ENCODE measurements around the gene MAS1. TPM values are rescaled to one million over a fixed set of nuclear protein-coding genes. Genes with fewer than 3 reads are reported as not detected.

Gene MAS1
- total and polyA plus RNA-seq, 2 of the 13 experiments (the other 11 are each of a cell fraction or from before 2014, with no cell fraction given), result not detected

GRCh38 chr6:159871906-159872305, 18.9 kb upstream of the MAS1 start:
- DNase-seq (ENCODE audit: low spot score) (no peak), ATAC-seq (no peak), FAIRE-seq (no peak)
- Histone ChIP-seq H3K27me3 (ENCODE audit: control insufficient read depth in 1 of 2, insufficient read depth in 2 of 2, low read length in 2 of 2) (peaks cover 0 to 27% of the 10 kb centered on the region in 2 experiments; a peak in 2 of 5 replicates), H3K79me2 (ENCODE audit: insufficient read depth, low read length) (no peaks in the 10 kb centered on the region), H4K20me1 (ENCODE audit: insufficient read depth, low read length) (no peaks in the 10 kb centered on the region), H3K27ac (ENCODE audit: extremely low read length, insufficient read depth, low read length) (no peak overlapping the region), H3K9ac (ENCODE audit: insufficient read depth, low read depth, low read length) (no peak overlapping the region), H3K4me1 (ENCODE audit: insufficient read depth, low read length) (peaks cover 21% of the 10 kb centered on the region), H3K9me3 (ENCODE audit: low read length) (peaks cover 5% of the 10 kb centered on the region; the same call in 1 of the 2 replicates), H3K4me3 (replicated peaks in 1 of 3; ENCODE audit: insufficient read depth in 1 of 3, low read depth in 2 of 3, low read length in 3 of 3) (no peak overlapping the region), H2AFZ (ENCODE audit: low read length) (no peak overlapping the region), H3K36me3 (replicated peaks in 1 of 2; ENCODE audit: control insufficient read depth in 1 of 2, insufficient read depth in 2 of 2, low read length in 2 of 2) (no peaks in the 10 kb centered on the region), H3K4me2 (ENCODE audit: low read depth, low read length) (no peak overlapping the region)
- 63% methylated on average over 5 of the region's 5 CpGs for WGBS (ENCODE audit: low lambda C conversion rate)
- intact Hi-C loops (cut with micrococcal nuclease; ENCODE audit: unreplicated experiment), result no loop called here
- POLR2A ChIA-PET, result no interaction called here
- TF ChIP-seq PAWR (CRISPR knock-in tag; IDR thresholded peaks at IDR 0.05; ENCODE audit: borderline replicate concordance), result no peak
- TF ChIP-seq, protein P1, sequence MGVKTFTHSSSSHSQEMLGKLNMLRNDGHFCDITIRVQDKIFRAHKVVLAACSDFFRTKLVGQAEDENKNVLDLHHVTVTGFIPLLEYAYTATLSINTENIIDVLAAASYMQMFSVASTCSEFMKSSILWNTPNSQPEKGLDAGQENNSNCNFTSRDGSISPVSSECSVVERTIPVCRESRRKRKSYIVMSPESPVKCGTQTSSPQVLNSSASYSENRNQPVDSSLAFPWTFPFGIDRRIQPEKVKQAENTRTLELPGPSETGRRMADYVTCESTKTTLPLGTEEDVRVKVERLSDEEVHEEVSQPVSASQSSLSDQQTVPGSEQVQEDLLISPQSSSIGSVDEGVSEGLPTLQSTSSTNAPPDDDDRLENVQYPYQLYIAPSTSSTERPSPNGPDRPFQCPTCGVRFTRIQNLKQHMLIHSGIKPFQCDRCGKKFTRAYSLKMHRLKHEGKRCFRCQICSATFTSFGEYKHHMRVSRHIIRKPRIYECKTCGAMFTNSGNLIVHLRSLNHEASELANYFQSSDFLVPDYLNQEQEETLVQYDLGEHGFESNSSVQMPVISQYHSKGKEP (CRISPR knock-in tag; IDR thresholded peaks at IDR 0.05), result no peak
- TF ChIP-seq, protein P2, sequence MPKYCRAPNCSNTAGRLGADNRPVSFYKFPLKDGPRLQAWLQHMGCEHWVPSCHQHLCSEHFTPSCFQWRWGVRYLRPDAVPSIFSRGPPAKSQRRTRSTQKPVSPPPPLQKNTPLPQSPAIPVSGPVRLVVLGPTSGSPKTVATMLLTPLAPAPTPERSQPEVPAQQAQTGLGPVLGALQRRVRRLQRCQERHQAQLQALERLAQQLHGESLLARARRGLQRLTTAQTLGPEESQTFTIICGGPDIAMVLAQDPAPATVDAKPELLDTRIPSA (CRISPR knock-in tag; IDR thresholded peaks at IDR 0.05; ENCODE audit: borderline replicate concordance), result no peak
- TF ChIP-seq NPAS2 (CRISPR knock-in tag; IDR thresholded peaks at IDR 0.05; ENCODE audit: borderline replicate concordance), result no peak
- TF ChIP-seq, protein P3, sequence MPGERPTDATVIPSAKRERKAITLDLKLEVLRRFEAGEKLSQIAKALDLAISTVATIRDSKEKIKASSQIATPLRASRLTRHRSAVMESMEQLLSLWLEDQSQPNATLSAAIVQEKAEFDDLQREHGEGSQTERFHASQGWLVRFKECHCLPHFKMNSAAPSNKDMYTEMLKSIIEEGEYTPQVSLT (CRISPR knock-in tag; IDR thresholded peaks at IDR 0.05; ENCODE audit: borderline replicate concordance, low read depth), result no peak
- TF ChIP-seq SP2 (CRISPR knock-in tag; IDR thresholded peaks at IDR 0.05), result no peak
- TF ChIP-seq MATR3 (CRISPR knock-in tag; IDR thresholded peaks at IDR 0.05), result no peak
- no peak for TF ChIP-seq TCF7 (IDR thresholded peaks at IDR 0.05; ENCODE audit: low read depth)
- no peak for TF ChIP-seq ONECUT2 (CRISPR knock-in tag; IDR thresholded peaks at IDR 0.05)
- TF ChIP-seq HNRNPUL1 (IDR thresholded peaks at IDR 0.05; ENCODE audit: low read depth, low read length), result no peak
- no peak for TF ChIP-seq MNT (IDR thresholded peaks at IDR 0.05)
- TF ChIP-seq, protein P4, sequence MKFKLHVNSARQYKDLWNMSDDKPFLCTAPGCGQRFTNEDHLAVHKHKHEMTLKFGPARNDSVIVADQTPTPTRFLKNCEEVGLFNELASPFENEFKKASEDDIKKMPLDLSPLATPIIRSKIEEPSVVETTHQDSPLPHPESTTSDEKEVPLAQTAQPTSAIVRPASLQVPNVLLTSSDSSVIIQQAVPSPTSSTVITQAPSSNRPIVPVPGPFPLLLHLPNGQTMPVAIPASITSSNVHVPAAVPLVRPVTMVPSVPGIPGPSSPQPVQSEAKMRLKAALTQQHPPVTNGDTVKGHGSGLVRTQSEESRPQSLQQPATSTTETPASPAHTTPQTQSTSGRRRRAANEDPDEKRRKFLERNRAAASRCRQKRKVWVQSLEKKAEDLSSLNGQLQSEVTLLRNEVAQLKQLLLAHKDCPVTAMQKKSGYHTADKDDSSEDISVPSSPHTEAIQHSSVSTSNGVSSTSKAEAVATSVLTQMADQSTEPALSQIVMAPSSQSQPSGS (CRISPR knock-in tag; IDR thresholded peaks at IDR 0.05), result no peak
- TF ChIP-seq, protein P5, sequence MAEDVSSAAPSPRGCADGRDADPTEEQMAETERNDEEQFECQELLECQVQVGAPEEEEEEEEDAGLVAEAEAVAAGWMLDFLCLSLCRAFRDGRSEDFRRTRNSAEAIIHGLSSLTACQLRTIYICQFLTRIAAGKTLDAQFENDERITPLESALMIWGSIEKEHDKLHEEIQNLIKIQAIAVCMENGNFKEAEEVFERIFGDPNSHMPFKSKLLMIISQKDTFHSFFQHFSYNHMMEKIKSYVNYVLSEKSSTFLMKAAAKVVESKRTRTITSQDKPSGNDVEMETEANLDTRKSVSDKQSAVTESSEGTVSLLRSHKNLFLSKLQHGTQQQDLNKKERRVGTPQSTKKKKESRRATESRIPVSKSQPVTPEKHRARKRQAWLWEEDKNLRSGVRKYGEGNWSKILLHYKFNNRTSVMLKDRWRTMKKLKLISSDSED (CRISPR knock-in tag; IDR thresholded peaks at IDR 0.05), result no peak
- no peak for TF ChIP-seq RBFOX2 (IDR thresholded peaks at IDR 0.05; ENCODE audit: low read depth, low read length)
- TF ChIP-seq DMAP1 (CRISPR knock-in tag; IDR thresholded peaks at IDR 0.05), result no peak
- TF ChIP-seq SMC3 (IDR thresholded peaks at IDR 0.05; ENCODE audit: low read length), result no peak
- TF ChIP-seq KDM2A (CRISPR knock-in tag; IDR thresholded peaks at IDR 0.05; ENCODE audit: borderline replicate concordance, low read depth), result no peak
- no peak for TF ChIP-seq ZFP37 (CRISPR knock-in tag; IDR thresholded peaks at IDR 0.05; ENCODE audit: borderline replicate concordance)
- in situ Hi-C loops (cut with HindIII; ENCODE audit: extremely low pct_ligation_motif_present, low pct_unique_long_range_greater_than_20kb), result no loop called here
- CTCF ChIA-PET (ENCODE audit: low intra/inter-chr PET ratio, low total read pairs), result no interaction called here
- no TSS peak for BruUV-seq (replicated peaks)

Data from HepG2 (cell line).